Subcutaneous adipose tissue (tissue), 4 donors: ENCODE results near the gene EGFL7. TPM values are rescaled to one million over a fixed set of nuclear protein-coding genes. Genes with fewer than 3 reads are reported as not detected.

Experiments used
- CTCF ChIP-seq: fragments of 450-650 bp; IDR thresholded peaks from one replicate; pipeline ENCODE4 v1.5.1; 2016; ENCODE audit warnings: low read depth, mild to moderate bottlenecking, control low read depth, antibody characterized with exemption, moderate library complexity
- total RNA-seq, 4 donors: library from RNA; depleted of rRNA; stranded (reverse); fragments of >200 nt; gene quantifications; one replicate each; pipeline ENCODE4 v1.1.0, GENCODE V29; 2016

EGFL7 gene
- total RNA-seq, 4 donors from 2014 or later = 47.6 to 161 (median 102) TPM

GRCh38 chr9:136662326-136662655, 425 bp upstream of the EGFL7 start:
- no peak for TF ChIP-seq CTCF

- no peak for TF ChIP-seq CTCF
Observed at GRCh38 chr9:136664000-136664915, 1.5 kb downstream of the EGFL7 start.

GRCh38 chr9:136665111-136665703, 2.5 kb downstream of the EGFL7 start:
- TF ChIP-seq CTCF = no peak

- TF ChIP-seq CTCF = no peak
Observed at GRCh38 chr9:136665704-136666371, 3.1 kb downstream of the EGFL7 start.

- TF ChIP-seq CTCF = no peak
Observed at GRCh38 chr9:136666372-136667213, 3.9 kb downstream of the EGFL7 start.

- no peak for TF ChIP-seq CTCF
Observed at GRCh38 chr9:136667214-136667939, 4.7 kb downstream of the EGFL7 start.
